Skeletal muscle cell (primary cell): ENCODE measurements around the gene SV2C.
"Not testable (repeated sequence)": the region's sequence is repeated elsewhere in the genome, so short reads cannot be mapped to it uniquely, and the experiment has no call there.

Source experiments
- DNase-seq: peaks from one replicate; pipeline ENCODE4 v3.0.0-alpha.2; 2010; ENCODE audit warnings: low read depth
- H3K4me3 ChIP-seq: 2 replicates; pipeline ENCODE4 v1.5.1; 2011; ENCODE audit warnings: low read depth, mild to moderate bottlenecking, control low read depth, low read length, moderate library complexity

Gene SV2C

GRCh38 chr5:76089156-76089555 is 6.0 kb downstream of the SV2C start:
- H3K4me3 ChIP-seq, DNase-seq: not testable (repeated sequence)

DNA sequence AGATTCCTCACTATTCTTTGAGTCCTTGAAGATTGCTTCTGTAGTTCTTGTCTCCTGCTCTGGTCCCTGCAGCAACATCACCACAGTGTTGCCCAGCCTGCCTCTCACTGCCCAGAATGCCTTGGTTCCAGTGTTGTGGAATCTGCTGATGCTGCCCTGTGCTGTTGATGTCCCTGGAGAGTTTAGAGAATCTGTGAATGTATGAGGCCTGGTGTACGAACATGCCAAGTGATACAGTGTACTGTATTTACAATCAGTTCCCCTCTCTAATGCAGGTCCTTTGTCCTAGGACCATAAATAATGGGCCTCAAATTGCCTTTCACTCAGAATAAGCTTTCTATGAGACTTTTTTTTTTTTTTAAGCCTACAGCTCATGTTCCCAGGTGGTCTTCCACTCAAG is 8.2 kb downstream of the SV2C start:
- DNase-seq: no peak
- no peak overlapping the region for H3K4me3 ChIP-seq

DNA sequence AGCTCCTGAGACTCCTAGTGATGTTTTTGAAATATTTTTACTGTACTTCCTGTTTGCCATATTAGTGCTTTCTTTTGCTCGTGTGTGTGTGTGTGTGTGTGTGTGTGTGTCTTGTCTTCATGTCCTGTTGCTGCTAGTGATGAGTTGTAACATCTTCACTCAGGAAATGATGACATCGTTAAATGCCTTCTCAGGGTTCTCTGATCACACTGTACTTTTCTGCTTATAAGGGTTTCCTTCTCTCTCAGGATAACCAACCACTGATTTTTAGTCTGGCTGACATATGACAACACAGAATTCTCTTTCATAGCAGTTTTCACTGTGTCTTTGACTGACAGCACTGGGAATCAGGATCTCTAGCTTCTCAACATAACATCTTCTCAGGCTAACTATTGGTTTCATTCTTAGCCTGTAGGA is 16.1 kb downstream of the SV2C start:
- no peak for DNase-seq
- no peak overlapping the region for H3K4me3 ChIP-seq

DNA sequence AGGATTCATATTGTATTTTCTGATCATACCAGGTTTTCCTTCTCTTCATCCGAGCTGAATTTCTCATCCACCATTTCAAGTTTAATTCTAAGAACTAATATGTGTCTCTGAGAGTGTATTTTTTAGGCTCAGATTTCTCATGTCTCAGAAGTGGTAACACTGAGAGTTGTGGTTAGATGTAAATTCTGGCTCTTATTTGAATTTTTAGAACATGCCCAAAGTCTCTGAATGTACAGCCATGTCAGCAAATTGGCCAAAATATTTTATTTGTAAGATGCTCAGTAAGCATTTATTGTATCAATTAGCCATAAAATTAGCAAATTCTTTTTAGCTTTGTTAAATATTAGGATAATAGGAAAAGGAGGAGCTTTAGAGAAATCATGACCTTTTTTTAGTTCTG is 16.6 kb downstream of the SV2C start:
- DNase-seq: no peak
- no peak overlapping the region for H3K4me3 ChIP-seq

DNA sequence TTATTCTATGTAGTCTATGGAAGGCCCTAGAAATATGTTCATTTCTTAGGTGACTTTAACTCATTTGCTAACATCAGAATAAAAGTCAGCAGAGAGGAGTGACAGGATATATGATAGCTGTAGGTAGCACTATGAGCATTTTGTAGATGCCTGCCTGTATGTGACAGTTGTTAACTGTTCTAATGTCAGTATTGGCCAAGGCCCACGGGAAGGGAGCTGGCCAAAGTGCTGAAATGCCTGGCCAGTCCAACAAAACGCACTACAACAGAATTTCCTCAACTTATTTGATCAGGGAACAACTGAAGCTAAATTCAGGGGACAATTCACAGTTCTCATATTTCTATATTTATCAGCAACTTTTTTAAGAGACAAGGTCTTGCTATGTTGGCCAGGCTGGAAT is 20.8 kb downstream of the SV2C start:
- DNase-seq: no peak
- H3K4me3 ChIP-seq: no peak overlapping the region

GRCh38 chr5:76106149-76106548 is 23.0 kb downstream of the SV2C start:
- H3K4me3 ChIP-seq: no peak overlapping the region
- DNase-seq: no peak

DNA sequence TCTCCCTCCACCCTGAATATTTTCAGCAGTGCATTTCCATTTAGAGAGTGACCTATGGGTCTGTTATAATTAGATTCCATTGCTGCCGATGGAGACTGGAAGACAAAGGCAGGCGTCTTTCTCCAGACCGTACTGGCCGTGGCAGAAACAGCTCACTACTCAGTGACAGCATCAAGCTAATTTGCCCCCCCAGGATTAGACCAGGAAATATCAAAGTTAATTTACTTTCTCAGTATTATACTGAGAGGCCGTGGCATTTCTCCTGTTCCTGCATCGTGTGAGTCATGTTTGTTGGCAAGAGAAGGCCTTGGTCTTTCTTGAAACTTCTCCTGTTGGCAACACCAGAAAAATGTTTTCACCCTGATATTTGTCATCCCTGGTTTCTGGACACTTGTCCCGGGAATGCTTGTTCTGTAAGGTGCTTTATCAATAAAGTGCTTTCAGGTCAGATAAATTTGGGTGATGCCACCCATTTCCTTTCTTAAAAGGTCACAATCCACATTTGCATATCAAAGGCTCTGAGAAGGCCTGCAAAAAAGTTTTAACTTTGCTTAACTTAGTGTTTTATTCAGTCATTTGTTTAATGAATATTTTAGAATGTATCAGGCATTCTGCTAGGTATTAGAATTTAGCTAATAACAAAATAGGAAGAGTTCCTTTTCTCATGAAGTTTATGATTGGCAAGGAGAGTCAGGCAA is 28.4 kb downstream of the SV2C start:
- H3K4me3 ChIP-seq: no peak overlapping the region
- no peak for DNase-seq

DNA sequence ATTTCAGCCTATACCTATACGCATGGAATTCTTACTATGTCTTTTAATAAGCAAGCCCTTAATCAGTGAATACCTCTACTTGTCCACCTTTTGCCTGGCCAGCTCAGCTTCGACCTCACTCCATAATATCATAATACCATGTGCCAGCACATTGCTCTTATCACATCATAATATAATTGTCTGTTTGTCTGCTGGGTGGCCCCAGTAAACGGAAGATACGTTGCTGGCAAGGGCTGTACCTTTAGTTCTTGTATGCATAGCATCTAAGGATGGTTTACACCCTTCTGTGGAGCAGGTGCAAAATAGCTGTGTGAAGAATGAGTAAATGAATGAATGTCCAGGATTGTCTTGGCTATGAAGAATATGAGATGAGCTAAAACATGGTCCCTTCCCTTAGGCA is 29.9 kb downstream of the SV2C start:
- H3K4me3 ChIP-seq: no peak overlapping the region
- DNase-seq: no peak

DNA sequence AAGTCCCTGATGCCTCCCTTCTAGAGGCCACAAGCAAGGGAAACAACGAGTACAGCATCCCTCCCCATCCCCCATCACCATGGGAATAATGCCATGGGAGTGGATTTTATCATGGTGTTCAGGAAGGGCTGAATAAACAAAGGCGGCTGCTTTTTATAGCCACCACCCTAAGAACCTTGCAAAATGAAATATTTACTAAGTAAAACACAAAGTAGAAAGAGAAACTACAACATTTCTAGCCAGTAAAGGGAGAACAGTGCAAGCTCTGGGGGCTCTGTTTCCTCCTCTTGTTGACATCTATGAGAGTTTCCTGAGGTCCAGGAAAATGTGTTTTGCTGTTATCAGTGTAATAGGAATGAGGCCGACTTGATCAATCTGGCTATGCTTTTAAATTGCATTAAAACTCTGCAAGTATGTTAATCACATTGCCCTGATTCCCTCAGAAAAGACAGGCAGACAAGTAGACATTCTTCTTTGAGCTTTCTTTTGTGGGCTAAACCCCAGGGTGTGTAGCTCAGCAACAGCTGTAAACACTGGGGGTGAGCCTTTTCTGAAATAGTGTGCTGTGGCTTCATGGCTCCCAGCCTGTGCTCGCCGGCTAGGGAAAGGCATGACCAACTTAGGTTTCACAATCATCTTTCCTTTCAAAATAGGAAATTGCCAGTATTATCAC is 31.1 kb downstream of the SV2C start:
- no peak overlapping the region for H3K4me3 ChIP-seq
- DNase-seq: no peak

DNA sequence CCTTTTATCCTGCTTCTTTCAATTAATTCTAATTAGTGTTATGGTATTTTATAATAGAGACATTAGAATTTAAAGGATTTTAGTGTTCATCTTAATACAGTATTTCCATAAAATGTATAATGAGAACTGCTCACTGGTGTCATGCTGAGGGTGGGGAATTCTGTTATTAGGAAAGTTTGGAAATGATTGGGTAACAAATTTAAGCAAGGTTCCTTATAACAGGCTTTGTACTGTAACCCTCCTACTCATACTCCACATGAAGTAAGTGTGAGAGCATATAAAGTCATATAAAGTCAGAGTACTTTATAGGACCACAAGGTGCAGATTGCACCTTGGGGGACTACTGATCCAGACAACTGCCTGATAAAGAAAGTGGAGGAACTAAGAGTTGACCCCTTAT is 42.2 kb downstream of the SV2C start:
- no peak for DNase-seq
- H3K4me3 ChIP-seq: no peak overlapping the region

- DNase-seq: no peak
Observed at GRCh38 chr5:76125888-76126287, 42.7 kb downstream of the SV2C start.

GRCh38 chr5:76134003-76134402 is 50.8 kb downstream of the SV2C start:
- DNase-seq: no peak
- no peak overlapping the region for H3K4me3 ChIP-seq

More at GRCh38 chr5:76125888-76126287, 42.7 kb downstream of the SV2C start:
- H3K4me3 ChIP-seq: no peak overlapping the region

DNA sequence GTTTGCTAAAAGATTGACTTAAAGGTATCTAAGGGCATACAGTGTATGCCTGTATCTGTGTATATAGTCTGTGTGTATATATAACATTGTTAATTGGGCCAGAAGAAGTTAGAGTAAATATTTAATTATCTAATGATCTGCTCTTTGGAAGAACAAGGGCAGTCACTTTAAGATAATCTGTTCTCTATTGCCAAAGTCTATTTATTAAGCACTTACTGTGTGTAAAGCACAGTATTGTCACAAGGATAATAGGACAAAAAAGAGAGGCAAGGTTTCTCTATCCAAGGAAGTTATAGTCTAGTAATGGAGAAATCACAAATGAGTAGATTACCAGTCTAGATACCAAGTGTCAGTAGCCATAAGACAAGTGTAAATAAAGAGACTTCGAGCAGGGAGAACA is 51.5 kb downstream of the SV2C start:
- no peak overlapping the region for H3K4me3 ChIP-seq
- DNase-seq: no peak

- no peak overlapping the region for H3K4me3 ChIP-seq
- DNase-seq: no peak
Observed at GRCh38 chr5:76137887-76138542, 54.8 kb downstream of the SV2C start.

DNA sequence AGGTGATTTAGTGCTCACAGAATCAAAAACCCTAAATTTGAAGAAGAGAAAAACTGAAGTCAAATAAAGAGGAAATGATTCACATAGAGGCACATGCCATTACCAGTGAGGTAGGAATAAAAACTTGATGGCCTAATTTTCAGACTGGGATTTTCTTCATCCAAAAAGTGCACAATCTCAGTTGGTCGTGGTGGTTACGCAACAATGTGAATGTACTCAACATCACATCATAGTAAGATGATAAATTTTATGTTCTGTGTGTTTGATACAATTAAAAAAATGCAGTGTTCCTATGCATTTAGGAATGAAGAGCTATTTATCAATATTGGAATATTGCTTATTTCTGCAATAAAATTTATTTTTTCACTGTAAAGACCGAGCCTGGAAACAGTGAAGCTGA is 60.7 kb downstream of the SV2C start:
- no peak overlapping the region for H3K4me3 ChIP-seq
- no peak for DNase-seq

DNA sequence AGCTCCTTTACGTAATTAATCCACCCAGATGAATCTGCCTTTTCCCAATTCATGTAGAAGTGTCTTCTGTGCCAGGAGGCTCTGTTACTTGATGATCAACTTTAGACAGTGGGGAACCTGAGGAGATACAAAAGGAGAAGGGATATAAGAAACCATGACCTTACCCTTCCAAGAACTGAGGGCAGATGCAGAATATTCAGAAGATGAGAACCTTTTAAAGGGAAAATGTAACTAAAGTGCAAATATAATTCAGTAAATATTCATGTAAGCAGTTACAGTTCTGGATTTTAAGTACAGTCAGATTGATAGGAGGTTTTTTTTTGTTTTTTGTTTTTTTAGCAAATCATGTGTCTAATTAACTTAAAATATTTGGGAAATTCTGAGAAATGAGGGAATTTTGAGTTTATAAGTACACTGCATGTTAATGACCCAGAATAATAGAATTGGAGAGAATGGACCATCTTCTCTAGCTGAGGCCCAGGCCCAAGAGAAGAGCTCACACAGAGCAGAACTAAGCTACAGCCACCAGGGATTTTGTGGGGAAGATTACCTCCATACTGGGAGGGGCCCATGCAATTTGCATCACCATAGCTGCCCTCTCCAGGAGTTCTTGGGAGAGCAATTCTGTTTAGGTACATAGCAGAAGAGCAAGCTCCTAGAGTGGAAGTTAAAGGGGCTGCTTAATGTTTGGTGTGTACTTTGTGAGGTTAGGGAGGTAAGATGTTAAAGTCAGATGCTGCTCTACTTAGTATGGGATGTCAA is 61.5 kb downstream of the SV2C start:
- no peak for DNase-seq
- no peak overlapping the region for H3K4me3 ChIP-seq

- DNase-seq: no peak
- H3K4me3 ChIP-seq: no peak overlapping the region
Observed at GRCh38 chr5:76145945-76146344, 62.8 kb downstream of the SV2C start.

GRCh38 chr5:76149636-76150035 is 66.5 kb downstream of the SV2C start:
- no peak for DNase-seq
- no peak overlapping the region for H3K4me3 ChIP-seq

DNA sequence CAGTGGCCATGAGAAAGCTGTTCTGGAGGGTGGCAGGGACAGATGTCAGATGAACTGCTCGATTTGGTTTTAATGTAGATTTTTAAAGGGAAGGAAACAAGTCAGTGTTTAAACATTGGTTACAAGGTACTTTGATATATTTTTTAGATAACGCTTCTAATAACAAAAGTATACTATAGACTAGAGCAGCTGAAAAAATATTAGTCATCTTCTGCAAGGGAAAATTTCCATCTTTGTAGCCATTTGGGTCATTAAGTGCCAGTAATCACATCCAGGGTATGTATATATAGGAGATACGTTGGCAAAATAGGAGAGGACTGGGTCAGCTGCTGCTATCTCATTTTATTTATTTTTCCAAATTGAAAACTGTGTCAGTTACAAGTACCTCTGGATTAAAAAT is 69.0 kb downstream of the SV2C start:
- H3K4me3 ChIP-seq: no peak overlapping the region
- no peak for DNase-seq

- DNase-seq: no peak
- no peak overlapping the region for H3K4me3 ChIP-seq
Observed at GRCh38 chr5:76152700-76153099, 69.5 kb downstream of the SV2C start.
